Immature natural killer cell (primary cell): ENCODE data around the gene SIX5. TPM values are rescaled to one million over a fixed set of nuclear protein-coding genes. Genes with fewer than 3 reads are reported as not detected.

Experiments
- DNase-seq, 3 donors: peaks; one replicate each; pipeline ENCODE4 v3.0.0; 2022; ENCODE audit warnings: mixed read lengths in 1 of 3
- H3K27ac Mint-ChIP-seq, 6 donors: one replicate each; pipeline ENCODE4 v1.8.0; 2020; ENCODE audit warnings: mixed read lengths in 6 of 6, mild to moderate bottlenecking in 5 of 6, inconsistent platforms in 4 of 6, moderate library complexity in 3 of 6
- H3K27me3 Mint-ChIP-seq, 3 donors: one replicate each; pipeline ENCODE4 v1.8.0; 2020 to 2021; ENCODE audit warnings: low read depth in 3 of 3, mild to moderate bottlenecking in 3 of 3, mixed read lengths in 3 of 3, moderate library complexity in 3 of 3, inconsistent platforms in 1 of 3
- H3K36me3 Mint-ChIP-seq, 3 donors: one replicate each; pipeline ENCODE4 v1.8.0; 2020; ENCODE audit warnings: mixed read lengths in 3 of 3, inconsistent platforms in 2 of 3, mild to moderate bottlenecking in 2 of 3
- H3K4me1 Mint-ChIP-seq, 2 donors: one replicate each; pipeline ENCODE4 v1.8.0; 2020; ENCODE audit warnings: inconsistent platforms in 2 of 2, mild to moderate bottlenecking in 2 of 2, mixed read lengths in 2 of 2, moderate library complexity in 1 of 2
- H3K4me3 Mint-ChIP-seq, 5 donors: one replicate each; pipeline ENCODE4 v1.8.0; 2020; ENCODE audit warnings: mild to moderate bottlenecking in 5 of 5, mixed read lengths in 5 of 5, inconsistent platforms in 3 of 5, moderate library complexity in 3 of 5
- H3K9me3 Mint-ChIP-seq, 6 donors: one replicate each; pipeline ENCODE4 v1.8.0; 2020; ENCODE audit warnings: mild to moderate bottlenecking in 6 of 6, mixed read lengths in 6 of 6, inconsistent platforms in 4 of 6, moderate library complexity in 3 of 6
- polyA plus RNA-seq, 3 donors: library from polyadenylated mRNA; unstranded; fragments of 300-500 nt; fragmentation: Illumina TruSeq; gene quantifications; one replicate each; pipeline ENCODE4 v1.2.3, GENCODE V29; 2021

Gene SIX5
- polyA plus RNA-seq, 3 donors from 2014 or later, result 0.10 to 0.35 TPM; not detected in 1

GRCh38 chr19:45786533-45786894 is 17.5 kb upstream of the SIX5 start:
- H3K27ac Mint-ChIP-seq, result no peak overlapping the region
- H3K4me1 Mint-ChIP-seq, result peaks cover 11 to 18% of the 10 kb centered on the region in 2 donors
- H3K4me3 Mint-ChIP-seq, result no peak overlapping the region
- DNase-seq, result no peak
- H3K9me3 Mint-ChIP-seq, result no peaks in the 10 kb centered on the region
- H3K36me3 Mint-ChIP-seq, result peaks cover 13 to 38% (median 16%) of the 10 kb centered on the region in 3 donors
- peaks cover 2 to 12% (median 5%) of the 10 kb centered on the region in 3 donors for H3K27me3 Mint-ChIP-seq

GRCh38 chr19:45785781-45786532 is 16.9 kb upstream of the SIX5 start:
- Mint-ChIP-seq H3K27ac (no peak overlapping the region), H3K27me3 (peaks cover 2 to 6% (median 2%) of the 10 kb centered on the region in 3 donors), H3K4me3 (no peak overlapping the region), H3K36me3 (peaks cover 13 to 37% (median 16%) of the 10 kb centered on the region in 3 donors), H3K4me1 (peaks cover 5 to 13% of the 10 kb centered on the region in 2 donors), H3K9me3 (no peaks in the 10 kb centered on the region)
- DNase-seq, result no peak

- Mint-ChIP-seq H3K36me3 (peaks cover 13 to 34% (median 16%) of the 10 kb centered on the region in 3 donors), H3K9me3 (no peaks in the 10 kb centered on the region), H3K27ac (no peak overlapping the region), H3K27me3 (peaks cover 2 to 5% (median 2%) of the 10 kb centered on the region in 3 donors), H3K4me3 (no peak overlapping the region), H3K4me1 (peaks cover 0 to 9% of the 10 kb centered on the region in 2 donors)
- no peak for DNase-seq
Measured at GRCh38 chr19:45785097-45785496, 16.0 kb upstream of the SIX5 start.

- H3K27ac Mint-ChIP-seq, result no peak overlapping the region
- DNase-seq, result no peak
- H3K9me3 Mint-ChIP-seq, result no peaks in the 10 kb centered on the region
- peaks cover 11 to 30% (median 13%) of the 10 kb centered on the region in 3 donors for H3K36me3 Mint-ChIP-seq
- peaks cover 8 to 14% of the 10 kb centered on the region in 2 donors for H3K4me1 Mint-ChIP-seq
- H3K4me3 Mint-ChIP-seq, result no peak overlapping the region
- H3K27me3 Mint-ChIP-seq, result peaks cover 2 to 10% (median 6%) of the 10 kb centered on the region in 3 donors
Measured at GRCh38 chr19:45784096-45784495, 15.0 kb upstream of the SIX5 start.

GRCh38 chr19:45782820-45783785 is 14.1 kb upstream of the SIX5 start:
- H3K36me3 Mint-ChIP-seq, result peaks cover 2 to 23% (median 5%) of the 10 kb centered on the region in 3 donors
- DNase-seq, result no peak
- H3K4me3 Mint-ChIP-seq, result no peak overlapping the region
- H3K27me3 Mint-ChIP-seq, result peaks cover 6 to 13% (median 8%) of the 10 kb centered on the region in 3 donors
- peaks cover 17 to 21% of the 10 kb centered on the region in 2 donors for H3K4me1 Mint-ChIP-seq
- H3K9me3 Mint-ChIP-seq, result no peaks in the 10 kb centered on the region
- no peak overlapping the region for H3K27ac Mint-ChIP-seq

GRCh38 chr19:45782162-45782691 is 13.2 kb upstream of the SIX5 start, which contains the start of gene DMPK:
Gene DMPK, minus strand, starts transcription at chr19:45782490. Its CDS starts 138 bp downstream, at chr19:45782352.
- DNase-seq, result no peak
- no peak within 1 kb of the TSS for H3K4me3 Mint-ChIP-seq
- H3K4me1 Mint-ChIP-seq, result peaks cover 17 to 21% of the 10 kb centered on the region in 2 donors
- no peak within 1 kb of the TSS for H3K27ac Mint-ChIP-seq
- H3K36me3 Mint-ChIP-seq, result peaks cover 0 to 16% (median 3%) of the 10 kb centered on the region in 3 donors
- H3K9me3 Mint-ChIP-seq, result no peaks in the 10 kb centered on the region
- H3K27me3 Mint-ChIP-seq, result peaks cover 6 to 11% (median 6%) of the 10 kb centered on the region in 3 donors

GRCh38 chr19:45781214-45782161 is 12.4 kb upstream of the SIX5 start:
- no peak overlapping the region for H3K4me3 Mint-ChIP-seq
- H3K4me1 Mint-ChIP-seq, result peaks cover 17 to 21% of the 10 kb centered on the region in 2 donors
- no peaks in the 10 kb centered on the region for H3K9me3 Mint-ChIP-seq
- peaks cover 0 to 11% (median 8%) of the 10 kb centered on the region in 3 donors for H3K36me3 Mint-ChIP-seq
- H3K27ac Mint-ChIP-seq, result peak overlapping the region in 1 of 6 donors; percentile 36
- peaks cover 6 to 11% (median 6%) of the 10 kb centered on the region in 3 donors for H3K27me3 Mint-ChIP-seq
- DNase-seq, result no peak

- Mint-ChIP-seq H3K27ac (peak overlapping the region in 1 of 6 donors; percentile 36), H3K36me3 (peaks cover 0 to 8% (median 7%) of the 10 kb centered on the region in 3 donors)
- DNase-seq, result no peak
Measured at GRCh38 chr19:45780448-45781213, 11.6 kb upstream of the SIX5 start.

GRCh38 chr19:45780146-45780447 is 11.0 kb upstream of the SIX5 start:
- Mint-ChIP-seq H3K27me3 (peaks cover 6 to 11% (median 6%) of the 10 kb centered on the region in 3 donors), H3K27ac (peak overlapping the region in 1 of 6 donors; percentile 46), H3K36me3 (peaks cover 0 to 8% (median 7%) of the 10 kb centered on the region in 3 donors), H3K4me3 (peak overlapping the region in 1 of 5 donors; percentile 88), H3K9me3 (no peaks in the 10 kb centered on the region), H3K4me1 (peaks cover 17 to 21% of the 10 kb centered on the region in 2 donors)
- no peak for DNase-seq

More at GRCh38 chr19:45780448-45781213, 11.6 kb upstream of the SIX5 start:
- H3K4me1 Mint-ChIP-seq, result peaks cover 17 to 21% of the 10 kb centered on the region in 2 donors
- H3K9me3 Mint-ChIP-seq, result no peaks in the 10 kb centered on the region
- no peak overlapping the region for H3K4me3 Mint-ChIP-seq
- peaks cover 6 to 11% (median 6%) of the 10 kb centered on the region in 3 donors for H3K27me3 Mint-ChIP-seq

- peak; percentile 74 to 83 (median 77) for DNase-seq
- Mint-ChIP-seq H3K36me3 (peaks cover 0 to 8% (median 7%) of the 10 kb centered on the region in 3 donors), H3K27ac (peak overlapping the region in 3 of 6 donors; percentile 3 to 83 (median 10)), H3K4me1 (peaks cover 17 to 21% of the 10 kb centered on the region in 2 donors), H3K9me3 (no peaks in the 10 kb centered on the region), H3K4me3 (peak overlapping the region; percentile 68 to 88 (median 84)), H3K27me3 (peaks cover 6 to 11% (median 6%) of the 10 kb centered on the region in 3 donors)
Measured at GRCh38 chr19:45779231-45780145, 10.4 kb upstream of the SIX5 start.

GRCh38 chr19:45778010-45778661 is 9.1 kb upstream of the SIX5 start:
- Mint-ChIP-seq H3K9me3 (no peaks in the 10 kb centered on the region), H3K27me3 (peaks cover 6 to 11% (median 6%) of the 10 kb centered on the region in 3 donors), H3K36me3 (peaks cover 0 to 8% (median 7%) of the 10 kb centered on the region in 3 donors), H3K4me3 (peak overlapping the region in 2 of 5 donors; percentile 82 to 88), H3K27ac (no peak overlapping the region), H3K4me1 (peaks cover 17 to 21% of the 10 kb centered on the region in 2 donors)
- no peak for DNase-seq
